ENCODE results near the gene TMEM179.

Gene TMEM179

DNA sequence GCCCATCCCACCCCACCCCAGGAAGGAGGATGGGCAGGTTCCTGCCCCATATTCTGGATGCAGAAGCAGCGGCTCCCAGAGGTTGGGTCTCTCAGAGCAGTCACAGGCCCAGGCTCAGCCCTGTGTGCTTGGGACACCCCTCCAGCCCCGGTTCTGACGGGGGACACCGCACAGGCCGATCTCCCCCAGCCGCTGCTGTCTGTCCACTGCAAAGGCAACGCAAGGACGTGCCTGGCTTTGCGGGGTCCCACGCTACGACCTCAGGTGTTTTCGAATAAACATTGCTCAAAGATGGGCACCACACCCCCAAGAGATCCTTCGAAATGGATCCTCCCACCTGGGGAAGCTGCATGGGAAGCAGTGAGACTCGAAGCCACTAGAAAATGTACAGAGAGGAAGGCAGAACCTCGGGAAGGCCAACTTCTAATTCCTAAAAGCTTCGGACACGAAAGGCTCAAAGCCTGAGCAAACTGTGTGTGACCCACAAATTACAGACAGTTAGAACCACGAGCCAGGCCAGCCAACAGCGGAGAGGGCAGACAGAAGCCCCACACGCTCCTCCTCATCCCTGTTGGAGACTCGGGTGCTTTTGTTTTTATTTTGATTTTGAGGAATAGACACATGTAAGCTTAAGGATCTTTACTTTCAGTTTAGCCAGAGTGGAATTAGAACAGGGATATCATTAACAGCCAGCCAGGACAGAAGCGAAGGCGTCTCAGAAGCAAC lies 14.2 kb downstream of the TMEM179 start:
- Histone ChIP-seq H3K4me1 (ENCODE audit: control insufficient read depth, insufficient read depth, low read length) (peaks cover 16% of the 10 kb centered on the region), H3K9me3 (ENCODE audit: control insufficient read depth, low read length) (no peaks in the 10 kb centered on the region), H3K9ac (ENCODE audit: low read length) (no peak overlapping the region), H3K27me3 (replicated peaks; ENCODE audit: control insufficient read depth, insufficient read depth, low read length) (peaks cover 2% of the 10 kb centered on the region), H3K36me3 (ENCODE audit: control insufficient read depth, insufficient read depth, low read length, severe bottlenecking) (peaks cover 23% of the 10 kb centered on the region), H3K4me3 (ENCODE audit: low read length) (no peak overlapping the region)
- no peak for DNase-seq (ENCODE audit: low read depth)

DNA sequence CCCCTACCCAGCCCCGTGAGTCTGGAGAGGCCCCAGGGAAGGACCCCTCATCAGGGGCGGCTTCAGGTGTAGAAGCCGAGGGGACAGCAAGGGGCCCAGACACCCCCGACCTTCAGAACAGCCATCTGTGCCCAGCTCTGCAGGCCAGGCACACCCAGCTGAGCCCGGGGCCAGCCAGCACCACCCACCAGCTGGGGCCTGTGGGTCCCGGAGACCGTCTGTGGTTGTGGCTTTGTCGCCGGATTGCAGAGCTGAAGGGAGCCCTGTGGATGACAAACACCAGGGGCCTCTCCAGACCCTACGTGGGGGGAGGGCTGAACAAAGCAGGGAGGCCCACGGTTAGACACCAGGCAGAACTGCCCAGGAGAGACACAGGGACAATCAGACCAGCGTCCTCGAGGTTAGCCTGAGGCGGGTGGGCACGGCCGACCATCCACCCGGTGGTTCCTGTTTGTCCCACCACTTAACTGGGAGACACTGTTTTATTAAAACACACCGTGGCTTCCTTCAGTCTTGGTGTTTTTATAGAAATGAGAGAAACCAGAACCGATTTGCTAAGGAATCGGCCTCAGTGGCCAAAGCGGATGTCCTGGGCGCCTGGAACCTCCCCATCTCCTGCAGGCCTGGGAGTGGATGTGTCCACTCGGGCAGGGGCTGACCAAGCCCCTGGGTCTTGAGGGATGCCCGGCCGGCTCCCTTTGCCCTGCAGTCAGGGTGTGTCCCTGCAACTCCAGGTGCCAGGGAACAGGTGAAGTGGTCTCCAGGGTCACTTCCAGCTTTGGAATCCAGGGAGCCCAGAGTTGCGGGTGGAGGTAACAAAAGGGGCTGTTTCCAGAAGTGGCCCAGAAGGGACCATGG lies 15.0 kb downstream of the TMEM179 start:
- H3K36me3 ChIP-seq (ENCODE audit: control insufficient read depth, insufficient read depth, low read length, severe bottlenecking): peaks cover 23% of the 10 kb centered on the region
- H3K27me3 ChIP-seq (replicated peaks; ENCODE audit: control insufficient read depth, insufficient read depth, low read length): no peaks in the 10 kb centered on the region
- no peak overlapping the region for H3K4me3 ChIP-seq (ENCODE audit: low read length)
- H3K9ac ChIP-seq (ENCODE audit: low read length): no peak overlapping the region
- peaks cover 16% of the 10 kb centered on the region for H3K4me1 ChIP-seq (ENCODE audit: control insufficient read depth, insufficient read depth, low read length)
- no peak for DNase-seq (ENCODE audit: low read depth)
- no peaks in the 10 kb centered on the region for H3K9me3 ChIP-seq (ENCODE audit: control insufficient read depth, low read length)

GRCh38 chr14:104588066-104588857 lies 16.3 kb downstream of the TMEM179 start:
- peaks cover 29% of the 10 kb centered on the region for H3K36me3 ChIP-seq (ENCODE audit: control insufficient read depth, insufficient read depth, low read length, severe bottlenecking)
- H3K27me3 ChIP-seq (replicated peaks; ENCODE audit: control insufficient read depth, insufficient read depth, low read length): peaks cover 8% of the 10 kb centered on the region
- no peak overlapping the region for H3K9ac ChIP-seq (ENCODE audit: low read length)
- DNase-seq (ENCODE audit: low read depth): no peak
- H3K4me1 ChIP-seq (ENCODE audit: control insufficient read depth, insufficient read depth, low read length): peaks cover 17% of the 10 kb centered on the region
- H3K4me3 ChIP-seq (ENCODE audit: low read length): no peak overlapping the region
- no peaks in the 10 kb centered on the region for H3K9me3 ChIP-seq (ENCODE audit: control insufficient read depth, low read length)

DNA sequence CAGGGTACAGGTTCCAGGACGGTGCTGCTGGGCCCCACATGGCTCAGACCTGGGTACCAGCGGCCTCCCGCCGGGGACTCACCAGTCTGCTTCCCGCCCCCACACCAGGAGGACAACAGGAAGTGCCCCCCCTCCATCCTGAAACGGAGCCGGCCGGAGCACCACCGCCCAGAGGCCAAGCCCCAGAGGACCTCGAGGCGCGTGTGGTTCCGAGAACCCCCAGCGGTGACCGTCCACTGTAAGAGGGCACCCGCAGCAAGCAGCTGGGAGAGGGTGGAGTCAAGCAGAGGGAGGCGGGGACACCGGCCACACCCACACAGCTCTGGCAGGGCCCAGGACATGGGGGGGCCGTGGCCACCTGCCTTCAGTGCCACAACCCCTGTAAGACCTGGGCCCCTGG lies 16.9 kb downstream of the TMEM179 start:
- H3K27me3 ChIP-seq (replicated peaks; ENCODE audit: control insufficient read depth, insufficient read depth, low read length): peaks cover 8% of the 10 kb centered on the region
- no peak for DNase-seq (ENCODE audit: low read depth)
- no peak overlapping the region for H3K4me3 ChIP-seq (ENCODE audit: low read length)
- peaks cover 23% of the 10 kb centered on the region for H3K4me1 ChIP-seq (ENCODE audit: control insufficient read depth, insufficient read depth, low read length)
- H3K36me3 ChIP-seq (ENCODE audit: control insufficient read depth, insufficient read depth, low read length, severe bottlenecking): peaks cover 29% of the 10 kb centered on the region
- no peaks in the 10 kb centered on the region for H3K9me3 ChIP-seq (ENCODE audit: control insufficient read depth, low read length)
- H3K9ac ChIP-seq (ENCODE audit: low read length): no peak overlapping the region

GRCh38 chr14:104586832-104587620 lies 17.5 kb downstream of the TMEM179 start:
- DNase-seq (ENCODE audit: low read depth): no peak
- Histone ChIP-seq H3K27me3 (replicated peaks; ENCODE audit: control insufficient read depth, insufficient read depth, low read length) (peaks cover 8% of the 10 kb centered on the region), H3K4me1 (ENCODE audit: control insufficient read depth, insufficient read depth, low read length) (peaks cover 29% of the 10 kb centered on the region)

GRCh38 chr14:104585966-104586697 lies 18.4 kb downstream of the TMEM179 start:
- Histone ChIP-seq H3K9me3 (ENCODE audit: control insufficient read depth, low read length) (no peaks in the 10 kb centered on the region), H3K4me1 (ENCODE audit: control insufficient read depth, insufficient read depth, low read length) (peaks cover 29% of the 10 kb centered on the region)
- no peak for DNase-seq (ENCODE audit: low read depth)

More at GRCh38 chr14:104586832-104587620, 17.5 kb downstream of the TMEM179 start:
- no peak overlapping the region for H3K4me3 ChIP-seq (ENCODE audit: low read length)
- H3K9ac ChIP-seq (ENCODE audit: low read length): no peak overlapping the region
- no peaks in the 10 kb centered on the region for H3K9me3 ChIP-seq (ENCODE audit: control insufficient read depth, low read length)
- peaks cover 29% of the 10 kb centered on the region for H3K36me3 ChIP-seq (ENCODE audit: control insufficient read depth, insufficient read depth, low read length, severe bottlenecking)

DNA sequence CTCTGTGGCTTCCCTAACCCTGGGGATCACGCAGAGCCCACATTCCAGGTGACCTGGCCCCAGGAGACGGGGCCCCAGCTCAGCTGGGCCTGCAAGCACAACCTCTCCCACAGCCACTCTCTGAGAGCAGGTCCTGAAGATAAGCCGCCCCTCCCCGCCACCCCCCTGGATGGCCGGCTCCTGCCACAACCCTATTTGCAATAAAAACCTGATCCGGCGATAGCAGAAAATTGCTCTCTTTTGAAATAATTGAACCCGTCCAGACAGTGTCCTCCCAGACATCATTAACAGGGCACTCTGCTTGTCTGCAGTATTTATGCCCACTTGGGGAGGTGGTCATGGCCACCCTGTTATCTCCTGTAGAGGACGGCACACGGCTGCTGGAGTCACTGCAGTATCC lies 20.0 kb downstream of the TMEM179 start:
- H3K4me1 ChIP-seq (ENCODE audit: control insufficient read depth, insufficient read depth, low read length): peaks cover 38% of the 10 kb centered on the region
- H3K9ac ChIP-seq (ENCODE audit: low read length): no peak overlapping the region
- H3K27me3 ChIP-seq (replicated peaks; ENCODE audit: control insufficient read depth, insufficient read depth, low read length): peaks cover 23% of the 10 kb centered on the region

More at GRCh38 chr14:104585966-104586697, 18.4 kb downstream of the TMEM179 start:
- H3K9ac ChIP-seq (ENCODE audit: low read length): no peak overlapping the region
- H3K36me3 ChIP-seq (ENCODE audit: control insufficient read depth, insufficient read depth, low read length, severe bottlenecking): peaks cover 29% of the 10 kb centered on the region
- no peak overlapping the region for H3K4me3 ChIP-seq (ENCODE audit: low read length)
- H3K27me3 ChIP-seq (replicated peaks; ENCODE audit: control insufficient read depth, insufficient read depth, low read length): peaks cover 9% of the 10 kb centered on the region

GRCh38 chr14:104583424-104584306 lies 20.9 kb downstream of the TMEM179 start:
- Histone ChIP-seq H3K4me1 (ENCODE audit: control insufficient read depth, insufficient read depth, low read length) (peaks cover 47% of the 10 kb centered on the region), H3K4me3 (ENCODE audit: low read length) (peak overlapping the region; percentile 79), H3K9ac (ENCODE audit: low read length) (peak overlapping the region; percentile 90), H3K27me3 (replicated peaks; ENCODE audit: control insufficient read depth, insufficient read depth, low read length) (peaks cover 24% of the 10 kb centered on the region), H3K36me3 (ENCODE audit: control insufficient read depth, insufficient read depth, low read length, severe bottlenecking) (peaks cover 21% of the 10 kb centered on the region), H3K9me3 (ENCODE audit: control insufficient read depth, low read length) (no peaks in the 10 kb centered on the region)
- DNase-seq (ENCODE audit: low read depth): no peak

More for the DNA sequence above, 20.0 kb downstream of the TMEM179 start:
- peaks cover 26% of the 10 kb centered on the region for H3K36me3 ChIP-seq (ENCODE audit: control insufficient read depth, insufficient read depth, low read length, severe bottlenecking)
- DNase-seq (ENCODE audit: low read depth): no peak
- H3K9me3 ChIP-seq (ENCODE audit: control insufficient read depth, low read length): no peaks in the 10 kb centered on the region
- no peak overlapping the region for H3K4me3 ChIP-seq (ENCODE audit: low read length)

DNA sequence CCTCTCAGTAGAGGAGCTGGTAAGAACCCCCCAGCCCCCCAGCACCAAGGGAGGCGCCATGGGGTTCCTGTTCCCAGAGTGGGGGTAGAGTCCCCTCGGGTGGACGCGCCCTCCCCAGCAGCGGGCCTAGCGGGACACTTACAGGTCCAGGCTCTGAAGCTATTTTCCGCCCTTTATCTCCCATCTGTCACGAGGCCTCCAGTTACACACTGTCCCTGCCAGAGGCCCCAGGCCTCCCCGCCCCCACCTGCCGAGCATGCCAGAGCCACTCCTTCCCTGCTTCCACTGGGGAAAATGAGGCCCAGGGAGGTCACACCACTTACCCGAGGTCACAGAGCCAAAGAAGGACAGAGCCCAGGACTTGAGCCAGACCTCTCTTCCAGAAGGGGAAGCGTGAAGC lies 21.9 kb downstream of the TMEM179 start:
- H3K36me3 ChIP-seq (ENCODE audit: control insufficient read depth, insufficient read depth, low read length, severe bottlenecking): peaks cover 17% of the 10 kb centered on the region
- H3K27me3 ChIP-seq (replicated peaks; ENCODE audit: control insufficient read depth, insufficient read depth, low read length): peaks cover 27% of the 10 kb centered on the region
- DNase-seq (ENCODE audit: low read depth): no peak
- H3K9me3 ChIP-seq (ENCODE audit: control insufficient read depth, low read length): no peaks in the 10 kb centered on the region
- H3K4me1 ChIP-seq (ENCODE audit: control insufficient read depth, insufficient read depth, low read length): peaks cover 56% of the 10 kb centered on the region
- H3K4me3 ChIP-seq (ENCODE audit: low read length): peak overlapping the region; percentile 79
- peak overlapping the region; percentile 90 for H3K9ac ChIP-seq (ENCODE audit: low read length)

Measured in adipocyte (in vitro differentiated cells).